Heart right ventricle (tissue), 16 donors: ENCODE results near the gene NPAS2. TPM values are rescaled to one million over a fixed set of nuclear protein-coding genes. Genes with fewer than 3 reads are reported as not detected.

ENCODE experiments used
- ATAC-seq, 8 donors: fragments of 200-7000 bp; cut with Tn5 transposase; one replicate each; pipeline ENCODE4 v1.9.1; 2020; ENCODE audit warnings: mild to moderate bottlenecking in 8 of 8, moderate library complexity in 8 of 8, moderate number of reproducible peaks in 1 of 8
- DNase-seq, 2 donors: peaks; one replicate each; pipeline ENCODE4 v3.0.0-alpha.2; 2020
- H3K27ac ChIP-seq, 10 donors: fragments of 200-600 bp; sonication (generic) in 2 of 10; one replicate each; pipeline versions ENCODE4 v1.5.0 to v1.8.0; 2020 to 2022; ENCODE audit warnings: mild to moderate bottlenecking in 3 of 10
- H3K27me3 ChIP-seq, 7 donors: fragments of 200-600 bp; one replicate each; pipeline ENCODE4 v1.8.0; 2021 to 2022; ENCODE audit warnings: mild to moderate bottlenecking in 2 of 7
- H3K36me3 ChIP-seq, 9 donors: fragments of 200-600 bp; sonication (generic) in 1 of 9; one replicate each; pipeline versions ENCODE4 v1.5.0 to v1.8.0; 2020 to 2022; ENCODE audit warnings: mild to moderate bottlenecking in 2 of 9
- H3K4me1 ChIP-seq, 9 donors: fragments of 200-600 bp; sonication (generic) in 1 of 9; one replicate each; pipeline versions ENCODE4 v1.5.0 to v1.8.0; 2020 to 2022; ENCODE audit warnings: mild to moderate bottlenecking in 4 of 9
- H3K4me3 ChIP-seq, 10 donors: fragments of 200-600 bp; sonication (generic) in 2 of 10; one replicate each; pipeline versions ENCODE4 v1.5.0 to v1.8.0; 2020 to 2022; ENCODE audit warnings: mild to moderate bottlenecking in 7 of 10, moderate library complexity in 2 of 10
- H3K9me3 ChIP-seq, 11 donors: fragments of 200-600 bp in 10 of 11; sonication (generic) in 2 of 11; one replicate each; pipeline versions ENCODE4 v1.5.0 to v1.8.0; 2013 to 2022; ENCODE audit warnings: mild to moderate bottlenecking in 2 of 11, control low read depth in 1 of 11, moderate library complexity in 1 of 11
- WGBS, 2 donors: extraction: QIAGEN DNeasy Blood & Tissue Kit; methylation state at CpG; one replicate each; pipeline ENCODE4 v1.1.7; 2013; ENCODE audit warnings: inconsistent platforms in 1 of 2; 5-methylcytosine and 5-hydroxymethylcytosine counted together
- intact Hi-C, 10 donors: fragments of 100-400 bp; cut with DNase I; formaldehyde crosslinking; loops; one replicate each; pipeline versions ENCODE4 v1.11.1 to v1.14.2; 2022
- polyA plus RNA-seq, 2 donors: library from polyadenylated mRNA; stranded (reverse); fragments of 200-250 nt; gene quantifications; one replicate each; pipeline ENCODE4 v1.2.3, GENCODE V29; 2013
- total RNA-seq, 10 donors: library from RNA; stranded (reverse); fragmentation: NEBNext Ultra II Directional in 3 of 10; extraction: Animal tissue kit (Norgen Biotek cat#: 25700) in 3 of 10; gene quantifications; one replicate each; pipeline versions ENCODE4 v1.2.1 to v1.2.4, GENCODE V29; 2021 to 2023
- TF ChIP-seq, protein P1 (sequence below), 9 donors: fragments of 200-600 bp; sonication (generic) in 2 of 9; IDR thresholded peaks; one replicate each; pipeline versions ENCODE4 v1.5.0 to v1.8.0; 2021 to 2022; ENCODE audit warnings: antibody characterized with exemption in 9 of 9, mild to moderate bottlenecking in 5 of 9, moderate library complexity in 1 of 9
- donor health status: Arrhythmogenic right ventricular cardiomyopathy.
- donor health status: ischemic (EF 13 %, LVEDD 7.1; RV severe dilation, severe dysfunction).
- donor health status: healthy with polysubstance abuse.
- donor health status: DM: no; HTN: yes; CAD: no.
- donor health status: DM: no; HTN: no; CAD: no.
- donor health status: ischemic (EF 25% LVEDD 6.9; RV normal size, moderate dysfunction).
- donor health status: ischemic (EF 25% LVEDD 5.7; RV mildly dilated, moderate dysfunction).
- donor health status: healthy.
- donor health status: DM: yes; HTN: yes; CAD: no.
- donor health status: Ischemic cardiomyopathy.
- donor health status: ischemic (EF 35%, LVEDD 5.7; RV mildly dilated, moderate dysfunction).
- donor health status: nonischemic (EF 11% LVEDD 7.7; RV severe dilation, severe dysfunction).
- donor health status: DM: yes; HTN: yes; CAD: no.
- donor health status: PGD.
- donor health status: ischemic (EF 29% LVEDD 5.4; RV normal size, mild dysfunction).
- donor health status: nonischemic (EF 23%, LVEDD 6.1; RV moderate dilation, normal function).

The NPAS2 gene
- total and polyA plus RNA-seq, 12 donors, result 32.1 to 70.1 (median 41.2) TPM

DNA sequence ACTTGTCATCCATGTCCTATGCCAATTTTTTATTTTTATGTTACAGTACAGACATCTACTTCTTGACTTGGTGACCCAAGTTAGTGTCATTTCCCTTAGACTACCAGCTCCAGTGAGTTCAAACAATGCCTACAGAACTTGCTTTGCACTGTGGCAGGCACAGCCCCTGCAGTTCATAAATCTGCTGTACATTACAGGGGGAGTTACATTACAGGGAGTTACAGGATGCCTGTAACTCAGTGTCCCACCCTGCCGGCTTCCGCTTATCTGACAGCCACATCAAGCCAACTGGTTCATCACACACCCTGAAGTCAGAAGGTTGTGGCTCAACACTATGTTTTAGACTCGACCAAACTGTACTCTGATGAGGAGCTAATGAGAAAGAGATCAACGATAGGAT is 7.8 kb upstream of the NPAS2 start:
- 77 to 78% methylated on average over 4 of the region's 4 CpGs for WGBS, 2 donors
- Histone ChIP-seq H3K4me1 (peaks cover 2 to 50% (median 33%) of the 10 kb centered on the region in 9 donors), H3K9me3 (no peaks in the 10 kb centered on the region), H3K4me3 (no peak overlapping the region), H3K36me3 (no peaks in the 10 kb centered on the region), H3K27me3 (peaks cover 0 to 3% (median 0%) of the 10 kb centered on the region in 7 donors), H3K27ac (no peak overlapping the region)
- DNase-seq, result no peak
- intact Hi-C loops, result loop anchor here in 4 of 10 donors (5.0 to 10.0 kb wide), 4 partner anchors 60 to 197 kb away; no protein-coding TSS in a partner anchor
- no peak for ATAC-seq
- TF ChIP-seq, protein P1, sequence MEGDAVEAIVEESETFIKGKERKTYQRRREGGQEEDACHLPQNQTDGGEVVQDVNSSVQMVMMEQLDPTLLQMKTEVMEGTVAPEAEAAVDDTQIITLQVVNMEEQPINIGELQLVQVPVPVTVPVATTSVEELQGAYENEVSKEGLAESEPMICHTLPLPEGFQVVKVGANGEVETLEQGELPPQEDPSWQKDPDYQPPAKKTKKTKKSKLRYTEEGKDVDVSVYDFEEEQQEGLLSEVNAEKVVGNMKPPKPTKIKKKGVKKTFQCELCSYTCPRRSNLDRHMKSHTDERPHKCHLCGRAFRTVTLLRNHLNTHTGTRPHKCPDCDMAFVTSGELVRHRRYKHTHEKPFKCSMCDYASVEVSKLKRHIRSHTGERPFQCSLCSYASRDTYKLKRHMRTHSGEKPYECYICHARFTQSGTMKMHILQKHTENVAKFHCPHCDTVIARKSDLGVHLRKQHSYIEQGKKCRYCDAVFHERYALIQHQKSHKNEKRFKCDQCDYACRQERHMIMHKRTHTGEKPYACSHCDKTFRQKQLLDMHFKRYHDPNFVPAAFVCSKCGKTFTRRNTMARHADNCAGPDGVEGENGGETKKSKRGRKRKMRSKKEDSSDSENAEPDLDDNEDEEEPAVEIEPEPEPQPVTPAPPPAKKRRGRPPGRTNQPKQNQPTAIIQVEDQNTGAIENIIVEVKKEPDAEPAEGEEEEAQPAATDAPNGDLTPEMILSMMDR (IDR thresholded peaks at IDR 0.05), result no peak

DNA sequence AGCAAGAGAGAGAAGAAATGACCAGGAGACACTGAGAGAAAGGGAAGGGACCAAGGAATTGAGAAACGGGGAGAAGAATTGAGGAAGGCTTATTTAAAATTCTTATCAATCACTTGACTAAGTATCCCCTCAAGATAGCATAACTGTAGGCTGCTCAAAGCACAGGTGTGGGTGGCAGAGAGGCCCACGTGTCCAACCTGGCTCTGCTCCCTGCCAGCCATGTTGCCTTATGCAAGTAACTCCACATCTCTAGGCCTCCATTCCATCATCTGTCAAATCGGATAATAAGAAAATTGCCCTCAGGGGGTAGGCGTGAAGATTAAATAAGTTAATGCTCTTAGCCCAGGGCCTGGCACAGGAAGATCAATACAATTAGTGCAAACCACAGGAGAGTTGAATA is 7.4 kb upstream of the NPAS2 start:
- DNase-seq (no peak), ATAC-seq (no peak)
- intact Hi-C loops, result loop anchor here in 4 of 10 donors (5.0 to 10.0 kb wide), 4 partner anchors 60 to 198 kb away; no protein-coding TSS in a partner anchor
- H3K4me1 ChIP-seq, result peaks cover 2 to 50% (median 33%) of the 10 kb centered on the region in 9 donors
- TF ChIP-seq, protein P1 (IDR thresholded peaks at IDR 0.05), result no peak
- peak overlapping the region in 3 of 10 donors; percentile 45 to 71 (median 67) for H3K27ac ChIP-seq
- WGBS, 2 donors, result 82 to 90% methylated on average over 4 of the region's 4 CpGs
- no peaks in the 10 kb centered on the region for H3K9me3 ChIP-seq
- peaks cover 0 to 7% (median 0%) of the 10 kb centered on the region in 7 donors for H3K27me3 ChIP-seq
- no peaks in the 10 kb centered on the region for H3K36me3 ChIP-seq
- no peak overlapping the region for H3K4me3 ChIP-seq

DNA sequence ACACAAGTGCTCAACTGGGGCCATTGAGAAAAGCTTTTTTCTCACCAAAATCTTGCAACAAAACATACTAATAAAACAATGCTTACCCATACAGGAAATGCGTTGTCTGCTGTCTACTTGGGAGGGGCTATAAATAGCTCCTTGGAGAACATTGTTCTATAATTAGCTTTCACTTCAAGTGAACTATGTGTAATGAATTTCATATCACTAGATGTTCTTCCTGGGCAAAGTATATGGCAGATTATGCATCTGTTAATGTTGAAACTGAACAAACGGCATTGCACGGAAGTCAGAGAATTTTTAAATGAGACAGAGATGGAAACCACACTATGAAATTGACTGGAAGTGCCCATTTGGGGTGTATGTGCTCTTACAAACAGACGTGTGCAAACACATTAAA is 6.4 kb upstream of the NPAS2 start:
- DNase-seq (no peak), ATAC-seq (peak; percentile 62 to 89 (median 76))
- H3K27ac ChIP-seq, result peak overlapping the region in 9 of 10 donors; percentile 34 to 72 (median 58)
- no peaks in the 10 kb centered on the region for H3K36me3 ChIP-seq
- H3K4me1 ChIP-seq, result peaks cover 2 to 56% (median 40%) of the 10 kb centered on the region in 9 donors
- no peaks in the 10 kb centered on the region for H3K9me3 ChIP-seq
- peaks cover 0 to 17% (median 0%) of the 10 kb centered on the region in 7 donors for H3K27me3 ChIP-seq
- WGBS, 2 donors, result 20 to 27% methylated on average over 4 of the region's 4 CpGs
- H3K4me3 ChIP-seq, result no peak overlapping the region
- TF ChIP-seq, protein P1 (IDR thresholded peaks at IDR 0.05), result no peak
- intact Hi-C loops, result loop anchor here in 4 of 10 donors (5.0 to 10.0 kb wide), 4 partner anchors 61 to 199 kb away; no protein-coding TSS in a partner anchor

DNA sequence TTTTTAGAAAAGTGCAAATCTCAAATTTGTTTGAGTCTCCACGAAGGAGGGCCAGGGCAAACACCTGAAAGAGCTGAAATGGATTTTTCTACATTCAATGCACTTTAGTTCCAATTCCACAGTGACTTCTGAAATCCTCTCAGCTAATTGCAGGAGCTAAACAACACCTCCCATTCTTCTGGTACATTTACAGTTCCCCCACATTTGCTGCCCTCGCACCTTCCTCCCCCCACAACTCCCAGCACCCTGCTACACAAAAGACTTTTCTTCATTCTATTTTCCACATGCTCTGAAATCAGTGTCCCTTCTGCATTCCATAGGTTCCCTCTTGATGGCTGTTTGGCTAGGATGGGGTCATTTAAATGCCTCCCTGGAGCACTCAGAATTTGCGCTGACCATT is 5.9 kb upstream of the NPAS2 start:
- TF ChIP-seq, protein P1 (IDR thresholded peaks at IDR 0.05), result no peak
- intact Hi-C loops, result loop anchor here in 5 of 10 donors (1.0 to 10.0 kb wide), 6 partner anchors 39 to 199 kb away; no protein-coding TSS in a partner anchor
- 77 to 95% methylated on average over 3 of the region's 3 CpGs for WGBS, 2 donors
- ATAC-seq, result no peak
- Histone ChIP-seq H3K36me3 (no peaks in the 10 kb centered on the region), H3K27ac (peak overlapping the region in 9 of 10 donors; percentile 14 to 72 (median 58)), H3K9me3 (no peaks in the 10 kb centered on the region), H3K27me3 (peaks cover 0 to 22% (median 0%) of the 10 kb centered on the region in 7 donors), H3K4me3 (no peak overlapping the region), H3K4me1 (peaks cover 2 to 59% (median 42%) of the 10 kb centered on the region in 9 donors)
- no peak for DNase-seq
